Retinal pigment epithelial cell (primary cell): Measurements from ENCODE around the gene AURKB.
A peak's percentile ranks its signal among the peaks of the same experiment; 100 is the strongest.
"Not testable (repeated sequence)": the region's sequence is repeated elsewhere in the genome, so short reads cannot be mapped to it uniquely, and the experiment has no call there.

ENCODE experiments used
- DNase-seq: peaks from one replicate; pipeline ENCODE4 v3.0.0-alpha.2; 2010; ENCODE audit warnings: low read depth
- H3K4me3 ChIP-seq: 2 replicates; pipeline ENCODE4 v1.5.1; 2011; ENCODE audit warnings: mild to moderate bottlenecking, low read length, control low read depth, moderate library complexity
- CTCF ChIP-seq: conservative IDR thresholded peaks from 2 replicates; pipeline ENCODE4 v1.5.1; 2011; ENCODE audit warnings: low read depth, low read length, control low read depth, inconsistent platforms

The AURKB gene

GRCh38 chr17:8209907-8210760, at the start of gene AURKB:
AURKB (minus strand) TSS chr17:8210575; CDS start chr17:8210224, 351 bp downstream.
- H3K4me3 ChIP-seq = peak within 1 kb of the TSS; percentile 85
- TF ChIP-seq CTCF = no peak
- no peak for DNase-seq

- no peak for TF ChIP-seq CTCF
- H3K4me3 ChIP-seq = no peak overlapping the region
- no peak for DNase-seq
These were observed 47.4 kb upstream of the AURKB start for GRCh38 chr17:8257801-8258200.

DNA sequence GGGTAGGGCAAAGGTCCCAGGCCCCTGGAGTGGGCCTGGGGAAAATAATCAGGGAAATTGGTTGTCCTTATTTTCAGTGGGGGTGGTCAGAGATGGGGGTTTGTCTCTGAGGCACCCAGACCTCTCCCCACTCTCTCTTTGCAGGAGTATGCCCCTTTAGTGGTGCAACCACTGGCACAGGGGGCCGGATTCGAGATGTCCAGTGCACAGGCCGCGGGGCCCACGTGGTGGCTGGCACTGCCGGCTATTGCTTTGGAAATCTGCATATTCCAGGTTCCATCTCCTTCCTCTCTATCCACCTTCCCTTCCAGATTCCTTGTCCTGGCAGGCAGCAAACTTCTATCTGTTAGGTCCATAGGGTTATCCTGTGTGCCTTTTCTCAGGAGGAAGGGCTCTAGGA, 46.3 kb upstream of the AURKB start:
- no peak overlapping the region for H3K4me3 ChIP-seq
- DNase-seq = no peak
- TF ChIP-seq CTCF = no peak

DNA sequence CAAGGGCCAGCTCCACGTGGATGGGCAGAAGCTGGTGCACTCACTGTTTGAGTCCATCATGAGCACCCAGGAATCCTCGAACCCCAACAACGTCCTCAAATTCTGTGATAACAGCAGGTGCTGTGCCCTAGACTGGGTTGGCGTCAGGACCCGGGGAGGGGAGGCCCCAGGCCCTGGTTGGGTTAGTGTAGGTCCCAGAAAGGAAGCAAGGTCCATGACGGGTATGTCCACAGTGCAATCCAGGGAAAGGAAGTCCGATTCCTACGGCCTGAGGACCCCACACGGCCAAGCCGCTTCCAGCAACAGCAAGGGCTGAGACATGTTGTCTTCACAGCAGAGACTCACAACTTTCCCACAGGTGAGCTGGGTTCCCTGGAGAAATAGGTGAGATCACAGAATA, 45.9 kb upstream of the AURKB start:
- H3K4me3 ChIP-seq = no peak overlapping the region
- no peak for DNase-seq
- no peak for TF ChIP-seq CTCF

DNA sequence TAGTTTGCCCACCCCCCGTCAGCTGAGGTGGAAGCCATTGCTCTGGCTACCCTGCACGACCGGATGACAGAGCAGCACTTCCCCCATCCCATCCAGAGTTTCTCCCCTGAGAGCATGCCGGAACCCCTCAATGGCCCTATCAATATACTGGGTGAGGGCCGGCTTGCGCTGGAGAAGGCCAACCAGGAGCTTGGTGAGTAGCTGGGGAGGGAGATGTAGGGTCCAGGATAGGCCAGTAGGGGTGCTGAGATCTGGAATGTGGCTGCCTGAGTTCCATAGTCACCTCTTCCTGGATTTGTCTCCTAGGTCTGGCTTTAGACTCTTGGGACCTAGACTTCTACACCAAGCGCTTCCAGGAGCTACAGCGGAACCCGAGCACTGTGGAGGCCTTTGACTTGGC, 45.1 kb upstream of the AURKB start:
- TF ChIP-seq CTCF = no peak
- no peak overlapping the region for H3K4me3 ChIP-seq
- DNase-seq = no peak

- TF ChIP-seq CTCF = no peak
- no peak for DNase-seq
- no peak overlapping the region for H3K4me3 ChIP-seq
These were observed 44.5 kb upstream of the AURKB start for GRCh38 chr17:8254881-8255280.

DNA sequence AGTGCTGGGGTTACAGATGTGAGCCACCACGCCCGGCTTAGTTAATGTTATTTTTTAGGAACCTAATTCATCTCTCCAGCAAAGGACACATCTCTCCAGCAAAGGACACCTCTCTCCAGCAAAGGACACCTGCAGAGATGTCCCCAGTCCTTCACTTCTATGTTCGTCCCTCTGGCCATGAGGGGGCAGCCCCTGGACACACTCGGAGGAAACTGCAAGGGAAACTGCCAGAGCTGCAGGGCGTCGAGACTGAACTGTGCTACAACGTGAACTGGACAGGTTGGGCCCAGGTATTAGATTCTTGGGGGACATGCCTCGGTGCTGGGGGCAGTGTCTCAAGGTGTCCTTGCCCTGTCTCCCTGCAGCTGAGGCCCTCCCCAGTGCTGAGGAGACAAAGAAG, 43.4 kb upstream of the AURKB start:
- DNase-seq = no peak
- no peak overlapping the region for H3K4me3 ChIP-seq
- TF ChIP-seq CTCF = peak; percentile 34

GRCh38 chr17:8251411-8251810, 41.0 kb upstream of the AURKB start:
- H3K4me3 ChIP-seq = not testable (repeated sequence)
- DNase-seq = peak; percentile 16
